ENCODE data around the gene PPL. TPM values are rescaled to one million over a fixed set of nuclear protein-coding genes. Genes with fewer than 3 reads are reported as not detected.

Gene PPL
- polyA plus RNA-seq, 3 donors = 0.02 TPM; not detected in 2

DNA sequence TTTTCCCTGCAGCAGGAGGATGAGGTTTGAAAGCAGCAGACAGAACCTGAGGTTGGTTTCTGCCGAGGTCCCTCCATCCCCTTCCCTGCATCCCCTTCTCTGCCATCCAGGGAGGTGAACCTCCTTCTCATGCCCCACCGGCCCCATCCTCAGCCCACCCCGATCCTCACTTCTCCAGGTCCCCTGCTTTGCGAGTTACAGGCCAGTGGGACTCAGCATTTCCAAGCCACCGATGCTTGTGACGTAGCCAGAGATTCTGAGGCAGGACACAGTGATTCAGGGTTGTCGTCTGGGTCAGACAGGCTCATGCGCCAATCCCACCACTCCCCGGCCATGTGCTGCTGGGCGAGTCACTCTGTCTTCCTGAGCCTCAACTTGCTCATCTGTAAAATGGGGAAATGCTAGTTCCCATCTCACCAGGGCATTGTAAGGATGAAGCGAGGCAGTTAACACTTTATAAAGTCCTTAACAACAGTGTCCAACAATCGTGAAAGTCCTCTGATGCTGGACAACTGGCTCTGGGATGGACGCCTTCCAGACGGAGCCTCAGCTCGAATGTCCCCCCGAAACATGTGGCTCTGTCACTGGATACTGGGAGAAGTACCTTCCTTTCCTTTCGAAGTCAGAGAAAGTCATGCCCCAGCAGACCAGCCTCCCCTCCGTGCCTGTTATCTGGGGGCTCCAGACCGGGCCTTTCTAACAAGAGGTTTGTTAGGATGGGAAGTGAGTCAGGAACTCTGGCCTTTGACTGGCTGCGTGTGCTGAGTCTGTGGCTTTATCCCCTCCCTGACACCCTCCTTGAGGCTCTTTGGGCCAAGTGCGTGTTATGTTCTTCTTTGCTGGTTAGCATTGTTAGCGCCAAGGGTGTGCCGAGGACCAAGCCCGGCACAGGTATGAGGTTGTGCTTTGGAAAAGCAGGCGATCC is 43.0 kb upstream of the PPL start:
- H3K4me3 ChIP-seq (replicated peaks in 1 of 3; ENCODE audit: low read depth in 2 of 3, low read length in 3 of 3) = no peak overlapping the region
- TF ChIP-seq, protein P1, sequence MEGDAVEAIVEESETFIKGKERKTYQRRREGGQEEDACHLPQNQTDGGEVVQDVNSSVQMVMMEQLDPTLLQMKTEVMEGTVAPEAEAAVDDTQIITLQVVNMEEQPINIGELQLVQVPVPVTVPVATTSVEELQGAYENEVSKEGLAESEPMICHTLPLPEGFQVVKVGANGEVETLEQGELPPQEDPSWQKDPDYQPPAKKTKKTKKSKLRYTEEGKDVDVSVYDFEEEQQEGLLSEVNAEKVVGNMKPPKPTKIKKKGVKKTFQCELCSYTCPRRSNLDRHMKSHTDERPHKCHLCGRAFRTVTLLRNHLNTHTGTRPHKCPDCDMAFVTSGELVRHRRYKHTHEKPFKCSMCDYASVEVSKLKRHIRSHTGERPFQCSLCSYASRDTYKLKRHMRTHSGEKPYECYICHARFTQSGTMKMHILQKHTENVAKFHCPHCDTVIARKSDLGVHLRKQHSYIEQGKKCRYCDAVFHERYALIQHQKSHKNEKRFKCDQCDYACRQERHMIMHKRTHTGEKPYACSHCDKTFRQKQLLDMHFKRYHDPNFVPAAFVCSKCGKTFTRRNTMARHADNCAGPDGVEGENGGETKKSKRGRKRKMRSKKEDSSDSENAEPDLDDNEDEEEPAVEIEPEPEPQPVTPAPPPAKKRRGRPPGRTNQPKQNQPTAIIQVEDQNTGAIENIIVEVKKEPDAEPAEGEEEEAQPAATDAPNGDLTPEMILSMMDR (IDR thresholded peaks at IDR 0.05) = no peak
- WGBS (ENCODE audit: insufficient coverage) = 81% methylated on average over 15 of the region's 25 CpGs
- no peaks in the 10 kb centered on the region for H3K36me3 ChIP-seq (replicated peaks in 1 of 2; ENCODE audit: control insufficient read depth in 1 of 2, insufficient read depth in 2 of 2, low read length in 2 of 2)
- no peak overlapping the region for H2AFZ ChIP-seq (ENCODE audit: insufficient read depth, low read depth, low read length, poor library complexity, severe bottlenecking)
- Mint-ChIP-seq H3K4me1 (peaks cover 8% of the 10 kb centered on the region), H3K36me3 (no peaks in the 10 kb centered on the region), H3K9me3 (peaks cover 0 to 5% (median 3%) of the 10 kb centered on the region in 7 donors), H3K27me3 (ENCODE audit: low read depth in 3 of 3) (peaks cover 8 to 24% (median 15%) of the 10 kb centered on the region in 3 donors), H3K27ac (no peak overlapping the region), H3K4me3 (peak overlapping the region in 1 of 2 donors; percentile 48)
- H3K4me2 ChIP-seq (replicated peaks; ENCODE audit: extremely low read depth, low read length, poor library complexity, severe bottlenecking) = no peak overlapping the region
- DNase-seq = no peak
- no peaks in the 10 kb centered on the region for H3K9me3 ChIP-seq (replicated peaks in 1 of 2; ENCODE audit: control insufficient read depth in 1 of 2, insufficient read depth in 1 of 2, low read length in 2 of 2)
- no peak overlapping the region for H3K27ac ChIP-seq (ENCODE audit: low read depth in 1 of 2, low read length in 2 of 2)
- peaks cover 0 to 9% of the 10 kb centered on the region in 2 donors for H3K27me3 ChIP-seq (ENCODE audit: control insufficient read depth in 2 of 2, insufficient read depth in 2 of 2, low read length in 2 of 2)
- no peaks in the 10 kb centered on the region for H3K79me2 ChIP-seq (ENCODE audit: insufficient read depth, low read length)
- intact Hi-C loops (cut with micrococcal nuclease) = no loop called here
- H3K9ac ChIP-seq (ENCODE audit: insufficient read depth, low read length, poor library complexity, severe bottlenecking) = no peak overlapping the region
- H3K4me1 ChIP-seq (ENCODE audit: control insufficient read depth in 1 of 2, insufficient read depth in 2 of 2, low read length in 2 of 2) = peaks cover 9% of the 10 kb centered on the region in 2 donors
- no peaks in the 10 kb centered on the region for H4K20me1 ChIP-seq (ENCODE audit: insufficient read depth, low read length)

DNA sequence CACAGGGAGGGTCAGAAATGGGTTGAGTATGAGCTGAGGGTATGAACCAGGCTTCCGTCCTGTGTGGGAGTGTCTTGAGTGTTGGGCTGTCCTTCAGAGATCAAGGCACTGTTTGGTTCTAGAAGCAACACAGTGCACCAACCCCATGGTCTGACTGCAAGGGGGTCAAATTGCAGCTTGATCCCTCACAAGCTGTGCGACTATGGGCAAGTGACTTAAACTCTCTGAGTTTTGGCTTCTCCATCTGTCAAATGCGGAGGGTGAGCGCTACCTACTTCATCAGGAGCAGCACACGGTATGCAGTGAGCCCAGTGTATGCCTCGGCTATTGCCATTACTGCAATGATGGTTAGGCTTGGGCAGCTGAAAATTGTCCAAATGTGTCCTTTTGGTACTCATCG is 42.2 kb upstream of the PPL start:
- H3K4me3 Mint-ChIP-seq = no peak overlapping the region
- H3K36me3 Mint-ChIP-seq = no peaks in the 10 kb centered on the region
- no peak overlapping the region for H3K27ac Mint-ChIP-seq
- TF ChIP-seq, protein P1 (IDR thresholded peaks at IDR 0.05) = no peak
- no peak overlapping the region for H3K4me2 ChIP-seq (replicated peaks; ENCODE audit: extremely low read depth, low read length, poor library complexity, severe bottlenecking)
- H3K4me1 ChIP-seq (ENCODE audit: control insufficient read depth in 1 of 2, insufficient read depth in 2 of 2, low read length in 2 of 2) = peaks cover 9% of the 10 kb centered on the region in 2 donors
- peaks cover 10 to 24% (median 15%) of the 10 kb centered on the region in 3 donors for H3K27me3 Mint-ChIP-seq (ENCODE audit: low read depth in 3 of 3)
- no peaks in the 10 kb centered on the region for H3K36me3 ChIP-seq (replicated peaks in 1 of 2; ENCODE audit: control insufficient read depth in 1 of 2, insufficient read depth in 2 of 2, low read length in 2 of 2)
- no peaks in the 10 kb centered on the region for H3K9me3 ChIP-seq (replicated peaks in 1 of 2; ENCODE audit: control insufficient read depth in 1 of 2, insufficient read depth in 1 of 2, low read length in 2 of 2)
- peaks cover 0 to 5% of the 10 kb centered on the region in 2 donors for H3K27me3 ChIP-seq (ENCODE audit: control insufficient read depth in 2 of 2, insufficient read depth in 2 of 2, low read length in 2 of 2)
- peaks cover 0 to 3% (median 2%) of the 10 kb centered on the region in 7 donors for H3K9me3 Mint-ChIP-seq
- H2AFZ ChIP-seq (ENCODE audit: insufficient read depth, low read depth, low read length, poor library complexity, severe bottlenecking) = no peak overlapping the region
- no peak overlapping the region for H3K27ac ChIP-seq (ENCODE audit: low read depth in 1 of 2, low read length in 2 of 2)
- H3K4me3 ChIP-seq (replicated peaks in 1 of 3; ENCODE audit: low read depth in 2 of 3, low read length in 3 of 3) = no peak overlapping the region
- H3K4me1 Mint-ChIP-seq = peaks cover 8% of the 10 kb centered on the region
- no peaks in the 10 kb centered on the region for H4K20me1 ChIP-seq (ENCODE audit: insufficient read depth, low read length)
- no peak for DNase-seq
- 93% methylated on average over 7 of the region's 7 CpGs for WGBS (ENCODE audit: insufficient coverage)
- intact Hi-C loops (cut with micrococcal nuclease) = no loop called here
- H3K9ac ChIP-seq (ENCODE audit: insufficient read depth, low read length, poor library complexity, severe bottlenecking) = no peak overlapping the region
- no peaks in the 10 kb centered on the region for H3K79me2 ChIP-seq (ENCODE audit: insufficient read depth, low read length)
